Measurements from ENCODE around the gene APEH.
"Not testable (repeated sequence)": the region's sequence is repeated elsewhere in the genome, so short reads cannot be mapped to it uniquely, and the experiment has no call there.

DNA sequence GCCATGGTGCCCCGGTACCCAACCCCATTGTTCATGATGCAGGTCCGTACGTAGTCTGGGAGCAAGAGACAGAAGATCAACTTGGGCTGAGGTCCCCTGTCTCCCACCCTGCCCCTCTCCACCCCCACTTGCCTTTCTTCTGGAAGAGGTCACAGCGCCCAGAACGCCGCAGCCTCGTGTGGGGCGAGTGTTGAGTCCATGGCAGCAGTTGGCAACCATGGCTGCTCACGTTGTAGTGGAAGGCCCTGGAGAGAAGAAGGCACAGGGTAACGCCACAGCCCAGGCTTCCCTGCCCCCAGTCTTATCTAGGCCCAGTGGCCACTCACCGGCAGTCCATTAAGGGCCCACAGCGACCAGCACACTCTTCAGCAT, 13.3 kb downstream of the APEH start:
- not testable (repeated sequence) for TF ChIP-seq POLR2AphosphoS5 (IDR thresholded peaks at IDR 0.05; ENCODE audit: low read depth, low read length); MEF2D (CRISPR knock-in tag; IDR thresholded peaks at IDR 0.05); ZNF263 (CRISPR knock-in tag; IDR thresholded peaks at IDR 0.05); ETV6 (CRISPR knock-in tag; conservative IDR thresholded peaks at IDR 0.05); NONO (IDR thresholded peaks at IDR 0.05); NONO (CRISPR knock-in tag; conservative IDR thresholded peaks at IDR 0.05)
- TF ChIP-seq, protein P1, sequence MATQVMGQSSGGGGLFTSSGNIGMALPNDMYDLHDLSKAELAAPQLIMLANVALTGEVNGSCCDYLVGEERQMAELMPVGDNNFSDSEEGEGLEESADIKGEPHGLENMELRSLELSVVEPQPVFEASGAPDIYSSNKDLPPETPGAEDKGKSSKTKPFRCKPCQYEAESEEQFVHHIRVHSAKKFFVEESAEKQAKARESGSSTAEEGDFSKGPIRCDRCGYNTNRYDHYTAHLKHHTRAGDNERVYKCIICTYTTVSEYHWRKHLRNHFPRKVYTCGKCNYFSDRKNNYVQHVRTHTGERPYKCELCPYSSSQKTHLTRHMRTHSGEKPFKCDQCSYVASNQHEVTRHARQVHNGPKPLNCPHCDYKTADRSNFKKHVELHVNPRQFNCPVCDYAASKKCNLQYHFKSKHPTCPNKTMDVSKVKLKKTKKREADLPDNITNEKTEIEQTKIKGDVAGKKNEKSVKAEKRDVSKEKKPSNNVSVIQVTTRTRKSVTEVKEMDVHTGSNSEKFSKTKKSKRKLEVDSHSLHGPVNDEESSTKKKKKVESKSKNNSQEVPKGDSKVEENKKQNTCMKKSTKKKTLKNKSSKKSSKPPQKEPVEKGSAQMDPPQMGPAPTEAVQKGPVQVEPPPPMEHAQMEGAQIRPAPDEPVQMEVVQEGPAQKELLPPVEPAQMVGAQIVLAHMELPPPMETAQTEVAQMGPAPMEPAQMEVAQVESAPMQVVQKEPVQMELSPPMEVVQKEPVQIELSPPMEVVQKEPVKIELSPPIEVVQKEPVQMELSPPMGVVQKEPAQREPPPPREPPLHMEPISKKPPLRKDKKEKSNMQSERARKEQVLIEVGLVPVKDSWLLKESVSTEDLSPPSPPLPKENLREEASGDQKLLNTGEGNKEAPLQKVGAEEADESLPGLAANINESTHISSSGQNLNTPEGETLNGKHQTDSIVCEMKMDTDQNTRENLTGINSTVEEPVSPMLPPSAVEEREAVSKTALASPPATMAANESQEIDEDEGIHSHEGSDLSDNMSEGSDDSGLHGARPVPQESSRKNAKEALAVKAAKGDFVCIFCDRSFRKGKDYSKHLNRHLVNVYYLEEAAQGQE (IDR thresholded peaks at IDR 0.05; ENCODE audit: borderline replicate concordance in 1 of 2, low read depth in 1 of 2, low read length in 2 of 2) = not testable (repeated sequence)
- TF ChIP-seq, protein P2, sequence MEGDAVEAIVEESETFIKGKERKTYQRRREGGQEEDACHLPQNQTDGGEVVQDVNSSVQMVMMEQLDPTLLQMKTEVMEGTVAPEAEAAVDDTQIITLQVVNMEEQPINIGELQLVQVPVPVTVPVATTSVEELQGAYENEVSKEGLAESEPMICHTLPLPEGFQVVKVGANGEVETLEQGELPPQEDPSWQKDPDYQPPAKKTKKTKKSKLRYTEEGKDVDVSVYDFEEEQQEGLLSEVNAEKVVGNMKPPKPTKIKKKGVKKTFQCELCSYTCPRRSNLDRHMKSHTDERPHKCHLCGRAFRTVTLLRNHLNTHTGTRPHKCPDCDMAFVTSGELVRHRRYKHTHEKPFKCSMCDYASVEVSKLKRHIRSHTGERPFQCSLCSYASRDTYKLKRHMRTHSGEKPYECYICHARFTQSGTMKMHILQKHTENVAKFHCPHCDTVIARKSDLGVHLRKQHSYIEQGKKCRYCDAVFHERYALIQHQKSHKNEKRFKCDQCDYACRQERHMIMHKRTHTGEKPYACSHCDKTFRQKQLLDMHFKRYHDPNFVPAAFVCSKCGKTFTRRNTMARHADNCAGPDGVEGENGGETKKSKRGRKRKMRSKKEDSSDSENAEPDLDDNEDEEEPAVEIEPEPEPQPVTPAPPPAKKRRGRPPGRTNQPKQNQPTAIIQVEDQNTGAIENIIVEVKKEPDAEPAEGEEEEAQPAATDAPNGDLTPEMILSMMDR (CRISPR knock-in tag; IDR thresholded peaks at IDR 0.05) = not testable (repeated sequence)
- TF ChIP-seq, protein P3, sequence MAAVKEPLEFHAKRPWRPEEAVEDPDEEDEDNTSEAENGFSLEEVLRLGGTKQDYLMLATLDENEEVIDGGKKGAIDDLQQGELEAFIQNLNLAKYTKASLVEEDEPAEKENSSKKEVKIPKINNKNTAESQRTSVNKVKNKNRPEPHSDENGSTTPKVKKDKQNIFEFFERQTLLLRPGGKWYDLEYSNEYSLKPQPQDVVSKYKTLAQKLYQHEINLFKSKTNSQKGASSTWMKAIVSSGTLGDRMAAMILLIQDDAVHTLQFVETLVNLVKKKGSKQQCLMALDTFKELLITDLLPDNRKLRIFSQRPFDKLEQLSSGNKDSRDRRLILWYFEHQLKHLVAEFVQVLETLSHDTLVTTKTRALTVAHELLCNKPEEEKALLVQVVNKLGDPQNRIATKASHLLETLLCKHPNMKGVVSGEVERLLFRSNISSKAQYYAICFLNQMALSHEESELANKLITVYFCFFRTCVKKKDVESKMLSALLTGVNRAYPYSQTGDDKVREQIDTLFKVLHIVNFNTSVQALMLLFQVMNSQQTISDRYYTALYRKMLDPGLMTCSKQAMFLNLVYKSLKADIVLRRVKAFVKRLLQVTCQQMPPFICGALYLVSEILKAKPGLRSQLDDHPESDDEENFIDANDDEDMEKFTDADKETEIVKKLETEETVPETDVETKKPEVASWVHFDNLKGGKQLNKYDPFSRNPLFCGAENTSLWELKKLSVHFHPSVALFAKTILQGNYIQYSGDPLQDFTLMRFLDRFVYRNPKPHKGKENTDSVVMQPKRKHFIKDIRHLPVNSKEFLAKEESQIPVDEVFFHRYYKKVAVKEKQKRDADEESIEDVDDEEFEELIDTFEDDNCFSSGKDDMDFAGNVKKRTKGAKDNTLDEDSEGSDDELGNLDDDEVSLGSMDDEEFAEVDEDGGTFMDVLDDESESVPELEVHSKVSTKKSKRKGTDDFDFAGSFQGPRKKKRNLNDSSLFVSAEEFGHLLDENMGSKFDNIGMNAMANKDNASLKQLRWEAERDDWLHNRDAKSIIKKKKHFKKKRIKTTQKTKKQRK (IDR thresholded peaks at IDR 0.05; ENCODE audit: low read length) = not testable (repeated sequence)
